Fibroblast of gingiva (primary cell): ENCODE data around the gene SULT2A1.
"Not testable (repeated sequence)": the region's sequence is repeated elsewhere in the genome, so short reads cannot be mapped to it uniquely, and the experiment has no call there.

ENCODE experiments used
- DNase-seq: peaks from one replicate; pipeline ENCODE4 v3.0.0-alpha.2; 2011; ENCODE audit warnings: low read depth

The SULT2A1 gene

GRCh38 chr19:47860602-47861297 is 25.4 kb downstream of the SULT2A1 start:
- DNase-seq: no peak

- not testable (repeated sequence) for DNase-seq
These were observed 26.3 kb downstream of the SULT2A1 start for GRCh38 chr19:47859838-47860237.

GRCh38 chr19:47858646-47859285 is 27.3 kb downstream of the SULT2A1 start, which contains the start of gene TPRX2:
Gene TPRX2 (plus strand): TSS chr19:47859235. CDS start chr19:47859247, 12 bp downstream.
- not testable (repeated sequence) for DNase-seq

- DNase-seq: not testable (repeated sequence)
These were observed 27.9 kb downstream of the SULT2A1 start for GRCh38 chr19:47858231-47858630.

- no peak for DNase-seq
These were observed 31.7 kb downstream of the SULT2A1 start for GRCh38 chr19:47854459-47854858.

- no peak for DNase-seq
These were observed 33.1 kb downstream of the SULT2A1 start for GRCh38 chr19:47853003-47853402.

- no peak for DNase-seq
These were observed 37.2 kb downstream of the SULT2A1 start for GRCh38 chr19:47848823-47849473.

- DNase-seq: no peak
These were observed 37.7 kb downstream of the SULT2A1 start for GRCh38 chr19:47848425-47848822.

GRCh38 chr19:47842941-47843340 is 43.2 kb downstream of the SULT2A1 start:
- no peak for DNase-seq

GRCh38 chr19:47839913-47840312 is 46.2 kb downstream of the SULT2A1 start:
- DNase-seq: no peak

GRCh38 chr19:47839411-47839810 is 46.7 kb downstream of the SULT2A1 start:
- DNase-seq: no peak

GRCh38 chr19:47836038-47836437 is 50.1 kb downstream of the SULT2A1 start:
- DNase-seq: no peak

GRCh38 chr19:47832723-47833122 is 53.4 kb downstream of the SULT2A1 start:
- DNase-seq: no peak

- no peak for DNase-seq
These were observed 59.3 kb downstream of the SULT2A1 start for GRCh38 chr19:47826800-47827199.

GRCh38 chr19:47824396-47824795 is 61.7 kb downstream of the SULT2A1 start:
- no peak for DNase-seq

- DNase-seq: no peak
These were observed 64.6 kb downstream of the SULT2A1 start, which contains the start of gene CRX for GRCh38 chr19:47821460-47822020. Gene CRX (plus strand): TSS chr19:47821937. CDS start chr19:47834444, 12,507 bp downstream.
